Amygdala (tissue), 56 donors: ENCODE data around the gene VANGL2.
"Not testable (repeated sequence)": the region's sequence is repeated elsewhere in the genome, so short reads cannot be mapped to it uniquely, and the experiment has no call there.

Experiments used
- DNase-seq, 56 donors: peaks; one replicate each; lab custom pipeline; 2025; lab: John Stamatoyannopoulos, UW

VANGL2 gene

DNA sequence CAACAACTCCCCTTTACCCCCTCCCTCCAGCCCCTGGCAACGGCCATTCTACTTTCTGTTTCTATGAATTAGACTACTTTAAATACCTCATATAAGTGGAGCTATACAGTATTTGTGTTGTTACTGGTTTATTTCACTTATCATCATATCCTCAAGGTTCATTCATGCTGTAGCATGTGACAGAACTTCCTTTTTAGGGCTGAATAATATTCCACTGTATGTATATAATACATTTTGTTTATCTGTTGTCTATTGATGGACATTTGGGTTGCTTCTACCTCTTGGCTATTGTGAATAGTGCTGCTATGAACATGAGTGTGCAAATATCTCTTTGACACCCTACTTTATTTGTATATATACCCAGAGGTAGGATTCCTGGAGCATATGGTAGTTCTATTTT lies 31.3 kb upstream of the VANGL2 start:
- no peak for DNase-seq

DNA sequence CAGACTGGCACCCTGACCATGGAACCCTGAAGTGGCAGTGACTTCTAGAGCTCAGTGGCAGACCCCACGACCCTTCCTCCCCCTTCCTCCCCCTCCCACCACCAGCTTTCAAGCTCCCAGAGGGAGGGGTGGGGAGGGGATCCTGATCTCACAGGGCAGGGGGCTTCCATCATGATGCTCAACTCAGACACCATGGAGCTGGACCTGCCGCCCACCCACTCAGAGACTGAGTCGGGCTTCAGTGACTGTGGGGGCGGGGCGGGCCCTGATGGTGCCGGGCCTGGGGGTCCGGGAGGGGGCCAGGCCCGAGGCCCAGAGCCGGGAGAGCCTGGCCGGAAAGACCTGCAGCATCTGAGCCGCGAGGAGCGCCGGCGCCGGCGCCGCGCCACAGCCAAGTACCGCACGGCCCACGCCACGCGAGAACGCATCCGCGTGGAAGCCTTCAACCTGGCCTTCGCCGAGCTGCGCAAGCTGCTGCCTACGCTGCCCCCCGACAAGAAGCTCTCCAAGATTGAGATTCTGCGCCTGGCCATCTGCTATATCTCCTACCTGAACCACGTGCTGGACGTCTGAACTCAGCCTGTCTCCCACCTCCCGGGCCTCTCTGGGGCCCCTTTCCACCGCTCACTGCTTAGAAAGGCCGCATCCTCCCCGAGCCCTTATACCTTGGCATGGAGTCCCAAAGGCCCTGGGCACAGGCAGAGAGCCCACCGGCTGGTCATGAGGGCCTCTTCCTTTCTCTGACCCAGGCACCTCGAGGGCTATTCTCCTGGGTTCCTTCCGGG lies 29.6 kb upstream of the VANGL2 start:
- no peak for DNase-seq

DNA sequence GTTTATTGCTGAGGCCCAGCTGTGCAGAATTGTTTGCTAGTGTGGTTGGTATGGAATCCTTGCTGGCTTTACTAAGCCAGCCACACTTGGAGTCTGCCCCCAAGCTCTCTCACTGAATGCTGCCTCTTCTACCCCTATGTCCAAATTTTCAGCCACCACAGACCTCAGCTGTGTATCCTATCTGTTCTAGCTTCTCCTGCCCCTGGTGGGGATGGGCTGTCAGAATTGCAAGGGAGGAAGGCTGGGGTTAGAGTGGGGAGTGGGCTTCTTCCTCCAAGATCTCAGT lies 29.1 kb upstream of the VANGL2 start:
- DNase-seq, result no peak

DNA sequence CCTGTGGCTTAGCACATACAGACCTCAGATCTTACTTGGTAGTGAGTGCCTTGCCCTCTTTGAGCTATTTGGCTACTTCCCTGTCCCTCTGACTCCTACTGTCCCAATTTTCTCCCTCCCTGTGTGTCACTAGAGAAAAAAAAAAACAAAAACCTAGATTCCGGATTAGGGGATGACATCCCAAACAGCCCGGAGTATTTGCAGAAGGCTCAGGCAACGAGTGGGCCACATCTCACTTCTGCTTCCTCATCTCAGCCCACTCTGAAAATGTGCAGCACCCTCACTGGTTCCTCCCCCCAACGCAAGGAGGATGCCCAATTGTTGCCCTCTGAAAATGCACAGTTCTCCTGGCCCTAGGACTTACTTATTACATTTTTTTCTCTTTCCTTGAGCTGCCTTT lies 28.6 kb upstream of the VANGL2 start:
- peak in 5 of 56 donors; percentile 6 to 21 (median 14) for DNase-seq

DNA sequence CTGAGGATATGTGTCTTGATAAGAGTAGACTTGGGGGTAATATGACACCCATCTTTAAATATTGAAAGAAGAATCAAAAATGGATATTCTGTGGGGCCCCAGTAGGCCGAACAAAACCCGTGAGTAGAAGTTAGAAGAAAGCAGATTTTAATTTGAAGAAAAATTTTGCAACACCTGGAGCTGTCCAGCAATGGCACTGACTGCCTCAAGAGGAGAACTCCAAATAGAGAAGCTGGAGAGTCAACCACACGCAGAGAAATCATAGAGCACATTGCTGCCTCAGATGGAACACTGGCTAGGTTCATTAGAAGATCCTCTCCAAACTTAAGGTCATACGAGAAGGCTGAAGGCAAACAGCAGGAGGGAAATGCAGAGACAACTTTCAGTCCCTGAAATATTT lies 26.7 kb upstream of the VANGL2 start:
- no peak for DNase-seq

DNA sequence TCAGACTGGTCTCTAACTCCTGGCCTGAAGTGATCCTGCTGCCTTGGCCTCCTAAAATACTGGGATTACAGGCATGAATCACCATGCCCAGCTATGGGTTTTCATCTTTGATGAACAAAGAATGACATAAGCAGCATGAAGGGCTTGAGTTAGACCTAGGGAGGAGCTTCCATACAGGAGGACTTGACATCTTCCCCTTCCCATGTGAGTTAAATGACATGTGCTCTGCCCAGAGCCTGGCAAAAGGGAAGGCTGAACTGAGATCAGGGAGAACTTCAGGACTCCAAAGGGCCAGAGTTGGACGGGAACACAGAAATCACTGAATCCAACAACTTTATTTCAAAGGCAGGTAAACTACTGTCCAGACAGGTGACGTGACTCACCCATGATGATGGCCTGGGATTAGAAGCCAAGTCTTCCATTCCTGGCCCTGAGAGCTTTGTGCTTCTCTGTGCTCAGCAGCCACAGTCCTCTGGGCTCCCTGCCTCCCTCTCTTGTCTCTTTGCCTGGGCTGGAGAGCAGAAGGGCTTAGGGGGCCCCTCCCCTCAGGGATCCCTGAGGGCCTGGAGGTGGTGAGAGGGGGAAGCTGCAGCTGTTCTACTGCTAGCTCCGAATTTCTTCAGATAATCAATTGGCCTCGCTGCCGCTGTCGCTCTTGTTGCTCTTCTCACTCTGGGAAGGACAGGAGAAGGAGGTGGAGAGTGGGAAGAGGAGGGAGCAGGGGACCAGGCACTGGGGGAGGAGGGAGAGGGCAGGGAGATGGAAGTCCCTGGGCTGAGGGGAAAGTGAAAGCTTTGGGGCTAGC lies 25.9 kb upstream of the VANGL2 start:
- DNase-seq, result no peak

DNA sequence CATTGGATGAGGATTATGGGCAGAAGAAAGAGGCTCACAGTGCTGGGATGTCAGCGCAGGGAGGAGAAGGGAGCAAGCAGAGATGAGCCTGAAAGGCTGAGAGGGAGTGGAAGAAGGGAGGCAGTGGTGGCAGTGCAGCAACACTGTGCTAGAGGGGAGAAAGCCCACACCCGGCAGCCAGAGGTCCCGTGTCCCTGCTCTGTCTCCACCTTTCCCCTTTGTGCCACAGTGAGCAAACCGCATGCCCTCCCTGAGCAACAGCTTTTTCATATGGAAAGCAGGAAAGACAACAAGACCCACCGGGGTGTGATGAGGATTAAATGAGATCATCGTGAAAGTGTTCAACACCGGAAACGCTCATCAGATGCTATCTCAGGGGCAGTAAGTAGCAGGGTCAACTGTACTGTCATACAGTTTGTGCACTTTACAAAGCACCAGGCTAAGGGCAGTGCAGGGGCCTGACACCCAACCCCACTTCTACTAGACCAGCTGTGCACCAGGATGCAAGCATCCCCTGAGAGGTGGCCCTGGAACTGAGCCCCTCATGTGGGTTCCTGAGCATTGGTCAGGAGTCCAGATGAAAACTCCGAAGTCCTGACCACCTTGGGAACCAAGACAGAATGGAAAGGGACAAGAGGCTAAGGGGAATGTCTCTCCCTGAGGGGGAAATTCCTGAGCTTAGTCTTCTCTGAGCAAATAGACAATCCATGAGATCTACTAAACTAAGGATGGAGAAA lies 24.4 kb upstream of the VANGL2 start:
- peak in 19 of 56 donors; percentile 10 to 67 (median 49) for DNase-seq

DNA sequence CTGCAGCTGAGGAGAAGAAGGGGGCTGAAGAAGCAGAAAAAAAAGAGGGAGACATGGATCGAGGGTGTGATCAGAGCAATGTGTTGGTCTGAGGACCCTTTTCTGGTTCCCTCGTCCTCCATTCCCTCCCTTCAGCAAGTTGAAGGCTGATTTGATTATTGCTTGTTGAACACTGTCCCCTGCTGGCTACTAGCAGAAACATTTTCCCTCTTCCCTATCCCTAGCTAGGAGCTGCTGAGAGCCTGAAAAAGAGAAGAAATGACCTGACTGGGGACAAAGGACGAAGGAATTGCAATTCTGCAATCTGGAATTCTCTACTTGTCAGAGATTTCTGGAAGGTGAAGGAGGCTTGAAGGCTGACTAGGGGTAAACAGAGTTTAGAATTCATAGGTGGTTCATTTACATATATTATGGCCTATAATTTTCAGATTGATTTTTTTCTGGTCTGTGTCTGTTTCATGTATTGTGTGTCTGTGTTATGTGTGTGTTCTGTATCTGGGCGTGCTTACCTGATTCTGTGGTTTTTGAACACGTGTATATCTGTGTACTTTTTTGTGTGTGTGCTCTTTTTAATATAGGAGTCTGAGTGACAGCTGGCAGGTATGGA lies 23.7 kb upstream of the VANGL2 start:
- peak in 34 of 56 donors; percentile 5 to 77 (median 26) for DNase-seq

DNA sequence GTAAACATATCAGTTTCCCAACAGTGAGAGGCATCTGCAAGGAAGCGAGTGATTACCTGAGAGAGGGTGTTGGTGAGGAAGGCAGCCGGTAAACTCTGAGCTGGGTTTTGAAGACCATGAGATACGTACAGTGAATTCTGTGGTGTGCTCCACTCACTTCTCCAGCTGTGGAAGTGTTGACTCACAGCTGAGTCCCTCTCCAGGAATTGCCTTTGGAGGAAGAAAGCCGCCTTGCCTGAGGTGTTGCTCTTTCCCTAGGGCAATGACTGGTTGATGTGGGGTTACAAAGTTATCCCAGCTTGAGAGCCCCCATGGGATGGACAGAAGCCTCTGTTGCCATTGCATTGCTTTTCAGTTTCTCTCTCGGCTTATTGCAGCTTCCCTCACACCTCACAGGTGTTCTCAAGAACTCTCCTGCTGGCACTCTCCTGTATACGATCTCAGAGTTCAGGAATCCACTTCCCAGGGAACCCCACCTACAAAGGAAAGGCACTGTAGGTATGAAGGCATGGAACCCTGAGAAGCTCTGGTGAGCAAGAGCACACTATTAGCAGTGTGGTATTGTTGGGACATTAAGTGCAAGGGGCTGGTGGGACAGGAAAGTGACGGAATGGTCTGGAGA lies 22.7 kb upstream of the VANGL2 start:
- no peak for DNase-seq

DNA sequence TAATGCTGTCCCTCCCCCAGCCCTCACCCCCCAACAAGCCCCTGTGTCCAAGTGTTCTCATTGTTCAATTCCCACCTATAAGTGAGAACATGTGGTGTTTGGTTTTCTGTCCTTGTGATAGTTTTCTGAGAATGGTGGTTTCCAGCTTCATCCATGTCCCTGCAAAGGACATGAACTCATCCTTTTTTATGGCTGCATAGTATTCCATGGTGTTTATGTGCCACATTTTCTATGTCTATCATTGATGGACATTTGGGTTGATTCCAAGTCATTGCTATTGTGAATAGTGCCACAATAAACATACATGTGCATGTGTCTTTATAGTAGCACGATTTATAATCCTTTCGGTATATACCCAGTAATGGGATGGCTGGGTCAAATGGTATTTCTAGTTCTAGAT lies 15.6 kb upstream of the VANGL2 start:
- not testable (repeated sequence) for DNase-seq

DNA sequence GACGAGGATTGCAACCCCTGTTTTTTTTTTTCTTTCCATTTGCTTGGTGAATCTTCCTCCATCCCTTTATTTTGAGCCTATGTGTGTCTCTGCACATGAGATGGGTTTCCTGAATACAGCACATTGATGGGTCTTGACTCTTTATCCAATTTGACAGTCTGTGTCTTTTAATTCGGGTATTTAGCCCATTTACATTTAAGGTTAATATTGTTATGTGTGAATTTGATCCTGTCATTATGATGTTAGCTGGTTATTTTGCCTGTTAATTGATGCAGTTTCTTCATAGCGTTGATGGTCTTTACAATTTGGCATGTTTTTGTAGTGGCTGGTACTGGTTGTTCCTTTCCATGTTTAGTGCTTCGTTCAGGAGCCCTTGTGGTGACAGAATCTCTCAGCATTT lies 12.0 kb upstream of the VANGL2 start:
- DNase-seq, result not testable (repeated sequence)

DNA sequence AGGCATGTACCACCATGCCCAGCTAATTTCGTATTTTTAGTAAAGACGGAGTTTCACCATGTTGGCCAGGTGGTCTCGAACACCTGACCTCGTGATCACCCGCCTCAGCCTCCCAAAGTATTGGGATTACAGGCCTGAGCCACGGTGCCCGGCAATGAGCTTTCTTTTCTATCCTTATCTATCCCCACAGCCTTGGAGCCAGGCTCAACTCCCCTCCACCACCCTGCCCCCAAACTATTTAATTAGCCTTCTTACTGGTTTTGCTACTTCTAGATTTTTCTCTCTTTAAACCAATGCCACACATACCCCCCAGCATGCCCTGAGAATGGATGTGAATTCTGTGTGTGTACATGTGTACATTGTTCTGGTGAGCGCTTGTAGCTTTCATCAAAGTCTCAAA lies 5.7 kb upstream of the VANGL2 start:
- no peak for DNase-seq

DNA sequence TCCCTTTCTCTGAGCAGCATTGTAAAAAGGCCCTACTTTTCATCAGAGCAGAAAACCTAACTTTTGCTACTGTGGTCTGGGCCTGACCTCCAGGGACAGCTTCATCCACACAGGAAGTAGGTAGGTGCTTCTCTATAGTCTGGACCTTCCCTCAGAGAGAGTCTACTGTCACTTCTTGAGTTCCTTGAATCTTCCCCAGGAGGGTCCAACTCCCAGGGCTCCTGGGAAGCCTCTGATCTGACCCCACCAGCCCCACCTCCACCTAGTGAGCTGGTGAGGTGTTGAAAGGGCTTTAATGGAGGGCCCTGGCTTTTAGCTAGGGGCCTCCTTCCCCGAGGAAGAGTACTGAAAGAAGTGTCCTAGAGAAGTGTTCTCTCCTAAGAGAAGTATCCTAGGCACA lies 2.7 kb upstream of the VANGL2 start:
- DNase-seq, result no peak

DNA sequence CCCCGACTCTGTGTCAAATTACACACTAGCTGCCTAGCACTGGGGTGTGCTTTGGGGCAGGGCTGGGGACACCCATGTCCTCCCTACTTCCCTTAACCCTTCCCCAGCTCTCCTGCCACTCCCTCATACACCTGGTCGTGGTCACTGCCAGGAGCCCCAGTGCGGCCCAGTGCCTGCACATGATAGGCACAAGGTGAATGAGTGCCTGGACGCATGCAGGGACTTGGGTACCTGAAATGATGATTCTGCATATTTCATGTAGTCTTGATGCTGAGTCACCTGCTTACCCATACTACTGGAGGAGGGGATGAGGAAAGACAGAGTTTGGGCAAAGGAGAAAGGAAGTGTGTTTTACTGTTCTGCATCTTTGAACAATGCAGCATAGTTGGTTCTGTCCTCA lies 1.5 kb upstream of the VANGL2 start:
- DNase-seq, result no peak

DNA sequence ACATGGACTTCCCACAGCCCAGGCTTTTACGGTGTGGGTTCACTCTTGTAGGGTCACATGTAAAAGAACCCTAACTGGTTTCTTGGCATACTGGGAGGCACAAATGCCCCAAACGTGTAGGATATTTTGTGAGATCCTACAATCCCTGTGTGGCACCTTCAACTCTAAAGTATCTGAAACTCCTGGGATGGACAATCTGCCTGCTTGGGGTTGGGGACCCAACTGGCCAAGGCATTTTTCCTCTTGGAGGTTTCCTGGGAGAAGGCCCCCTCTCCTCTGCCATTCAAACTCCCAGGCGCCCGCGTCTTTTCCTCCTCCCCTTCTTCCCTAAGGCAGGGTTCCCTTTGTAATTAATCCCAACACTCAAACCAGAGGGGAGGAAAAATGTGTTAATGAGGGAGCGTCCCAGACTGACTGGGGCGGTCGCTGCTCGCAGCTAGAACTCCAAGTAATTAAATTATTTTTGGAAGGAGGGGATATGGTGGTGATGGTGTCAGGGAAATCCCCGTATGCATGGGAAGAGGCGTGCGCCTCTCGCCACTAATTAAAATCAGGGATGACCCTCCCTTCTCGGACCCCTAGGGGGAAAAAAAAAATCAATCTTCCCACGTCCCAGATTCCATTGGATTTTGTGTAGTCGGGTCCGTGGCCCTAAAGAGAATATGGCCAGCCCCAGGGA lies 681 bp upstream of the VANGL2 start:
- DNase-seq, result no peak

DNA sequence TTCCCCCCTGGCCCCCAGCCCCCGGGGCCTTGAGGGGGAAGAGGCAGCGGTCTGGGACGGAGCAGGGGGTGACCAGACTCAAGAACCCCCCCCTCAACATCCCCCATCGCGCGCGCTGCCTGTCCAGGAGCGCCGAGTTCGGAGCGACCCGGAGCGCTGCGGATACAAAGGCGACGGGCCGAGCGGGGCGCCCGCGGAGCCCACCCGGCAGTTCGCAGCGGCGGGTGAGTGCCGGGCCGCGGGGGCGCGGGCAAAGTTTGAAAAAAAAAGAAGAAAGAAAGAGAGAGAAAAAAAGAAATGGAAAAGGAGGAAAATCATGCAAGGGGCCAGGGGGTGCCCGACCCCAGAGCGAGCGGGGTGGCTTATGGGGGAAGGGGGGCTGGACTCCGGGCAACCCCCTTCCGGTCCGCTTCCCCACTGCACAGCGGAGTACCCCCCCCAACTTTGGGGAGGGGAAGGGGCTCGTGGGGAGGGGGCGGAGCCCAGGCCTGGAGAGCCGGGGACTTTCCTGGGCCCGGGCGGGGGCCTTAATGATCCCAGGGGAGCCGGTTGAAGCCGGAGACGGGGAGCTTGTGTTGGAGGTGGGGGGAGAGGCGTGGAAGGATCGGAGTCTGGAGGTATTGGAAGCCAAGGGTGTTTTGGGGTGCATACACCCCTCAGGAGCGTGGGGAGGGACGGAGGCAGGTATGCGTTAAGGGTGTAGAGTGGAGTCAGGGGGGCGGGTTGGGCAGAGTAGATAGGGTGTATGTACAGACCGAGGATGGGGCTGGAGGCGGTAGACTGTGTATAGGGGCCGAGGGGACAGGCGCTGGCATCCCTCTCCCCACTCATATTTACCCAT lies 502 bp downstream of the VANGL2 start:
- peak in 11 of 56 donors; percentile 10 to 61 (median 28) for DNase-seq

DNA sequence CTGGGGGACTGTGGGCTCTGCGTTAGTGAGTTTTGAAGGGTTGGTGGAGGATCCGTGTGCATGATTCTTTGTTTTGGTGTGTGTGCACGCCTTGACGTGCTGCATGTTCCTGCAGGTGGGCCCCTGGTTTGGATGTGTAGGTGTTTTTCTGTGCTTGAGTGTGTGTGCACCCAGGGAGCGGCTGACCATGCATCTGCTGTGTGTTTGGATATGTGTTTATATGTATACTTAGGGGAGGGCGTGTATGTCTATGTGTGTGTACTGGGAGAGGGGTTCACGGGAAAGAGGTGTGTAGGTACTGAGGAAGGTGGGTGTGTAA lies 1.1 kb downstream of the VANGL2 start:
- no peak for DNase-seq

DNA sequence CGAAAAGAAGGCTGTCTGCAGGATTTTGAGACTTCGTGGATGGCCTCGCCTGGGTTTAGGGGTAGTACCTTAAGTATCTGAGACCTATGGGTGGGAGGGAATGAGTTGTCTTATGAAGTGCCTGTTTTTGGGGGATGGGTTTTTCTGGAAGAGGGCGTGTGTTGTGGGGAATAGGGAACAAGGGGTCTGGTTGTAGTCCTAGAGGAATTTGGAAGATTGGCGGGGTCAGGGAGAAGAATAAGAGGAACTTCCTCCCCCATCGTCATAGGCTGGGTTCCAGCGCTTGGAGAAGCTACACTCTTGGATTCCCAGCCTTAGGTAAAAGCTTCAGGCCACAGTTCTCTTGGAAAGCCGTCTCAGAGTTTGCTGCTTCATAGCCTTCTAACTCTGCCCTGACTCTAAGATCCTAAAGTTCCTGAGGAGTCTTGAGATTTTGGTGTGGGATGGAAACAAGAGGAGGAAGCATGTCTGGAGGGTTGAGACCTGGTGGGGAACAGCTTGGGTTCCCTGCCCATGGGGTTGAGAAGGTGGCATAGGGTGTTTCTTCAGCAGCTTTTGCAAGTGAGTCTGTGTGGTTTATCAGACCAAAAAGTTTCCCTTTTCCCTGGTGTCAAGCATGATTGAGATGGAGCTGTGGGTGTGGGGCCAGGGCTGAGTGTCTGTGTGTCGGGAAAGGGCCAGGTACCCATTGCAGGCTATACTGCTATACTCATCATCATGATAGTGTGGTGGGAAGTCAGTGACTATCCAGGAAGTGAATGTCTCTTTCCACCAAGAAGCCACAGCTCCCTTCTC lies 1.8 kb downstream of the VANGL2 start:
- DNase-seq, result no peak
